ENCODE measurements around the gene ZBTB21.
"Not testable (repeated sequence)": the region's sequence is repeated elsewhere in the genome, so short reads cannot be mapped to it uniquely, and the experiment has no call there.

ZBTB21 gene

DNA sequence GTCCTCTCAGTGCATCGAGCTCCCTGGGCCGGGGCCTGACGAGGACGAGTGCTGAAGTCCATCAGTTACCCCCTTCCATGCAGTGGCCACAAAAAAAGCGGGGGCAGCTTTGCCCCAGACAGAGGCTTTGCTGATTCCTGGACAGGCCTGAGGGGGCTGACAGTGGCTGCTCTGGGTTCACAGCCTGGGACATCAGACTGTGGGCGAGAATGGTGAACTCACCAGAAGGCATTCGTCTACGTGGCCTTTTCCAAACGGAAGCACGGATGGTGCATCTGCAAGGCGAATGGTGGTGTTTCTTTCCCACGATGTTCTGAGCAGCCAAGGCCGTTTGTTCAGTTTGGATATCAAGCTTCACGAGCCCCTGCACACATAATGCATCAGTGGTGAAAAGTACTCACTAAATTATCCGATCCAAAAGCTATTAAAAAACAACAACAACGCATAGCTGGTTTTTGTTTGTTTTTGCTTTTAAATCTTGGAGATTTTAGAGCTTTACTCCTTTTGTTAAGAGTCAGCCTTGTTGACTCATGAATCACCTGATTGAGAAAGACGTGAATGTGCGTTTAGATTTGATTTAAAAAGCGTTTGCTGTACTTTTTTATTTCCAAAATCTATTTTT, 6.3 kb upstream of the ZBTB21 start:
- no peak for DNase-seq

GRCh38 chr21:42013931-42014330, 3.8 kb upstream of the ZBTB21 start:
- DNase-seq: no peak

DNA sequence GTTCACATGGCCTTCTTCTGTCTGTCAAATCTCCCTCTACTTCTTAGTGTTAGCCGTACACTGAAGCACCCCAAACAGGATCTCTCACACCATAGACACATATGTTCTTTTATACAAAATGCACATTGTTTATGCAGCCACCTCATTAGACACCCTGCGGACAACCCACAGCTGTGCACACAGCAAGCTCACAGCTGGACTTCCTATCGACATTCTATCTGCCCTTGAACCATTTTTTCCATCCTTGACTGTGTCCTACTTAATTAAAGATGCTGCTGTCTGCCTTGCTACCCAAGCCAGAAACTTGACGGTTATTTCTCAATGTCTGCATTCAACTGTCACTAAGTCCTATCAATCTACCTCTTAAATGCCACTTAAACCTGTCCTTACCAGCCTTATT, 3.2 kb upstream of the ZBTB21 start:
- no peak for DNase-seq

DNA sequence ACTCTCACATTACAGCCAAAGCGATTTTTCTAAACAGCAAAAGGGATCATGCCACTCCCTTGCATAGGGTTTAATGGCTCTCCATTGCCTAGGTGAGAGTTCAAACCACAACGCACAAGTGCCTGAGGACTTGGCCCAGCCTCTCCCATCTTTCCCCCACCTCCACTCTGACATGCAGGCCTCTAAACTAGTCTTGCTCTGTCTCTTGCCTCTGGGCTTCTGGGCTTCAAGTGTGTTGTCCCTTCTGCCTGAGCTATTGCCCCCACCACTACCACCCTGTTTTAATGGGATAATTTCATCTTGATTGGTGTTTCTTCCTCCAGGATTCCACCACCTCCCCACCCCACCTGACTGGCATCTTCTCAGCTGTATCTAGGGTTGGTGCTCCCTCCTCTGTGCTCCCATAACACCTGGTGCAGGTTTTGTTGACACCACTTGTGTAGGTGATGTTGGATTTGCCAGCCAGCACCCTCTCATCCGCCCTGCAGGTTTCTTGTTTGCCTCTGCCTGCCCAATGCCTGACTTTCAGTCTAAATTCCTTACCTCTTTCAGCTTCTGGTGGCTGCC, 2.7 kb upstream of the ZBTB21 start:
- DNase-seq: no peak

GRCh38 chr21:42012344-42012743, 2.2 kb upstream of the ZBTB21 start:
- no peak for DNase-seq

DNA sequence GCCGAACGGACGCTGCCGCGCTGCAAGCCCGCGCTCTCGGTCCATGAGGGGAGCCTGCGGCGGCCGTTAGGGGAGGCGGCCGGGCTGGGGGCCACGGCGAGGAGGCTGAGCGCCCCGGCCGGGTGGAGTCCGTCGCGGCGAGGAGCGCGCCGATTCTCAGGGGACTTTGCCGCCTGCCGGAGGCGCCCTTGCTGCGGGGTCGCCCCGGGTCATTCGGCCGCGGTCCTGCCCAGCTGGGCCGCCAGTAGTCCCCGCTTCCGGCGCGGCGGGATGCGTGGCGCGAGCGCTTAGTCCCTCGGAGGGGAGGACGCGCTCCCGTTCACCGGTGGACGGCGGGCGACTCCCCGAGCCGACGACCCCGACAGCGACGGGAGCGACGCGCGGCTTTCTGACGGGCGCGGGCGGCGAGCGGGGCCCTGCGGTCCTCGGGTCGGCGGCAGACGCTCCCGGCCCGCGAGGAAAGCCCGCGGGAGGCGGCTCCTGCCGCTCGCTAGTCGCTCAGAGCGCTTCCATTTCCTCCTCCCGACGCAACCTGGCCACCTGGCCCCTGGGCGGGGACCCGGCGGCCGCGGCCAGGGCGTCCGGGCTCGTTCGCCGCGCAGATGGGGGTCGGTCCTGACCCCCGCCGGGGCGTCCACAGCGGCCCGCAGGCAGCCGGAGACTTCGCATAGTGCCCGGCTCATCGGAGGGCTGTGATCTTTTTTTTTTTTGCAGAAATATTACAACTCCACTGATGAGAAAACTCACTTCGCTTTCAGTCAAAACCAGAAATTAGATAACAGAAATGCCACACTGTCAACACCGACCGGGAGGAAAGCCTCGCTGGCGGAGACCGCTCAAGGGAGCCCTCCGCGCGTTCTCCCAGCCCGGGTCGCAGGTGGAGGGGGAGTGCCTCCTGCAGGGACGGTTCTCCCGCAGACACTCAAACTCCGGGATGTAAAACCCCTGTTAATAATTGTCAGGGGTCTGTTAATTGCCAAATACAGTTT, 641 bp upstream of the ZBTB21 start:
- DNase-seq: peak; percentile 49

DNA sequence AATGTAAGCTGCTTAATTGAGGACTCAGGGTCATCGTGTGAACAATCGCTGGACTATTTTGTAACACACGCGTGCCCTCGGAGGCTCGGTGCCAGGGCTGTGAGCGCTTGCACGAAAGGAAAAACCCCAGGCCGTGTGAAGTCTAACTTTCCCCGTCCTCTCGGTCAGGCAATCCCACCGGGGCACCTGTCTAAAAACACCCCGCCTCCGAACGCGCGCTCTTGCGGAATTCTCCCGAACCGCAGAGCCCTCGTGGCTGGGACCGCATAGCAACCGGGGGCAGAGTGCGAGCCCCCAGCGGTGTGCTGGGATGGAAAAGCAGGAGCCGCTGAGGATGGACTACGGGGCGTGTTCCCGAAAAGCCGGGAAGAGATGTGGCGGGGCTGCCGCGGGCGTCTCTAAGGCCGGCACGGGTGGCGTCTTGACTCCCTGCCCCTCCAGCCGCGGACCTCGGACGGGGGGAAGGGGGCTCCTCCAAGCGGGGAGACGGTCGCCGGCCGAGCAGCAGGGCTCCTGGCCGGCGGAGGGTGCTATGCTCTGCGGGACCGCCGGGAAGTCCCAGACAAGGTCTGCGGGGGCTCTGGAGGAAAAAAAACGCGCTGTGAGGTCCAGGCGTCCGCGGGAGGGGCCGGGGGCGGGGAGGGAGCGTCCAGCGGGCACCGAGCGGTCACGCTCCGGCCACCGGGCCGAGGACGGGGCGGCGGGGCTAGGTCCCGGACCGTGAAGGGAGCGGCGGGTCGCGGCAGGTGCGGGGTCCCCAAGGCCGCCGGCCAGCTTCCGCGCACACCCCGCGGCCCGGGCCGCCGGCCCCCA, 936 bp downstream of the ZBTB21 start:
- peak; percentile 58 for DNase-seq

- no peak for DNase-seq
These were observed 2.7 kb downstream of the ZBTB21 start for GRCh38 chr21:42007356-42007940.

DNA sequence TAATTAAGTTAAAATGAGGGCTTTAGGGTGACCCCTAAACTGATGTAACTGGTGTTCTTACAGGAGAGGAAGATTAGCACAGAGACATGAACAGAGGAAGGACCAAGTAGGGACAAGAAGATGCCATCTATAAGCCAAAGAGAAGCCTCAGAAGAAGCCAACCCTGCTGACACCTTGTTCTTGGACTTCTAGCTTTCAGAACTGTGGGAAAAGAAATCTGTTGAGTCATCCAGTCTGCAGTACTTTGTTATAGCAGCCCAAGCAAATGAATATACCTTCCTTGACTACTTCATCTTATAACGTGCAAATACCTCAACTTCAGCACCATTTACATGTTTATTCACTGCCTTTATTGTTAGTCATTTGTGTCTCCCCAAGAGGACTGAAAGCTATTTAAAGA, 3.4 kb downstream of the ZBTB21 start:
- DNase-seq: peak; percentile 11

DNA sequence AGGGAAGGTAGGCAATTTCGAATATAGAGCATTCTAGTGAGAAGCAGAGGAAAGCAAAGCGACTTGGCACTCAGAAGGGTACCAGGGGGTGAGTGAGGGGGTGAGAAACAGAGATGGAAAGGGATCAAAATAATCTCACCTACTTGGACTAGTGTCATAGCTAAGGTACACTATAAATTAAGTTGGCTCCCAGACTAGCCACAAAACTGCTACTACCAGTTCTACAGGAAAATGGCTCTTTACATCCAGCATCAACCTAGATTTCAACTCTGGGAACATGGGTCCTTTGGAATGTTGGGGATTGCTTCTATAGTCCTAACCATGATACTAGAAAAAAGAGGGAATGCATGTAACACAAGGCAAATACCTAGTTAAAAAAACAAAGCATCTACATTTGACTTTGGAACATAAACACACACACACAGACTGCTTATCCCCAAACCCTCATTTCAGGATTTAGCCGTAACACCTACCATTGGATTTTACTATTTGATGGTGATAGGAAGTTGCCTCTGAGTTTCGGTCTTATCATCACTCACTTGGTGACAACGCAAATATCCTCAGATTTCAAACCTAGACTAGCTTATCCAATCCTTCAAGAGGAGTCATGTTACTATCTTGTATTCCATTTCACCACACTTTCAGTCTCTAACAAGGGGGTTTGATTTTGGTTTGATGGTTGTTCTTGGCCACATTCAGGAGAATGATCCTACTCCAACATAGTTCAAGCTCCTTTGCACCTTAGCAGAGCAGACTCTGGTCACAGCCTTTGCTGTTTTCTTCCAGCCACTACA, 5.6 kb downstream of the ZBTB21 start:
- DNase-seq: no peak

GRCh38 chr21:42003051-42003461, 7.1 kb downstream of the ZBTB21 start:
- peak; percentile 30 for DNase-seq

DNA sequence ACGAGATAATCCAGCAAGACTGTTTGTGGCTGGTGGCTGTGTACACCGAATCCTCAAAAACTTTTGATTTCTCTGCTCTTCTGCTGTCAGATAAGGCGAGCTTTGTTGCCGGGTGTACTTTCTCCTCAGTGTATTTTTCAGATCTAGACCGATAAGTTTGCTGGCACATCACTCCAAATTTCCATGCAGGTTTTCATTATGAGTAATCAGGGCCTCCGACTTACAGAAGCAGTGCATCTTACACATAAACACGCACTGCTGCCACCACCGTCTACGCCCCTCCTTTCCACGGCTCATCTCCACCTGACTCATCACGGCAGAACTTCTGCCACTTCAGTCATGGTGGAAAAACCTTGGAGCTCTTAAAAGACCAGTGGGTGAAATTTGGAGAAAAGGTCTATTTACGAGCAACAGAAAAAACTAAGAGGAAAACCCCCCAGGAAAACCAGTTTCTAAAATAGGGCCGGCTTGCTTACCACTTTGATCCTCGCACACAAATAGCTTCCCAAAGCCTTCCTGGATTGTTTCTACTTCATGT, 7.7 kb downstream of the ZBTB21 start:
- DNase-seq: peak; percentile 95

DNA sequence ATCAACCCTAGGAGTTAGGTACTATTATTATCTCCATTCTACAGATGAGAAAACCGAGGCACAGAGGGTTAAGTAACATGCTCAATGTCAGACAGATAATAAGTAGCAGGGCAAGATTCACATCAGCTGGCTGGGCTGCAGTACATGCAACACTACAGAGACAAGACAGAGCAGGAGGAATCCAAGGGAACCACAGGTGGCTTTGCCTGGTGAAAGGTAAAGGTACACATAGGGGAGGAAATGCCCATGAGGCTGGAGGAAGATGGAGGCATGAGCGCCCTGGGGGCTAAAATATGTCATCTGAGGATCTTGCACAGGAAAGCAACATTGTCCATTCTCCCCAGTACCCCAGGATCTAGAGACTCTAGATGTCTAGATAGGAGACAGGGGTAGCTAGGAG, 8.4 kb downstream of the ZBTB21 start:
- no peak for DNase-seq

- no peak for DNase-seq
These were observed 9.3 kb downstream of the ZBTB21 start for GRCh38 chr21:42000908-42001307.

DNA sequence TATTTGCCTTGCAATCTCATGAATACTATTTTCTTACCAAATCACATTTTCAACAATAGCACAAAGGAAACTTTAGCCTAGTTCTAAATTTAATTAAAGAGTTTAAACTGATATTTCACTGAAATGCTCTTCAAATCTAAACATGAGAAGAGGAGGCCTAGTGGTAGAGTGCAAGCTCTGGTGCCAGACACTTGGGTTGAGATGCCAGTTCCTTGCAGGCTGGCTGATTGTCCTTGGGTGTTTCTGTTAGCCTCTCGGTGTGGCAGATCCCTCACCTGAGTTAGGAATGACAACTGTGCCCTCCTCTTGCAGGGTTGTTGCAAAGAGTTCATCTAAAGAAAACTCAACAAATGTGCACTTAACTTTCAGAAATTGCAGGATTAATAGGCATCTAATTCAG, 12.5 kb downstream of the ZBTB21 start:
- DNase-seq: no peak

DNA sequence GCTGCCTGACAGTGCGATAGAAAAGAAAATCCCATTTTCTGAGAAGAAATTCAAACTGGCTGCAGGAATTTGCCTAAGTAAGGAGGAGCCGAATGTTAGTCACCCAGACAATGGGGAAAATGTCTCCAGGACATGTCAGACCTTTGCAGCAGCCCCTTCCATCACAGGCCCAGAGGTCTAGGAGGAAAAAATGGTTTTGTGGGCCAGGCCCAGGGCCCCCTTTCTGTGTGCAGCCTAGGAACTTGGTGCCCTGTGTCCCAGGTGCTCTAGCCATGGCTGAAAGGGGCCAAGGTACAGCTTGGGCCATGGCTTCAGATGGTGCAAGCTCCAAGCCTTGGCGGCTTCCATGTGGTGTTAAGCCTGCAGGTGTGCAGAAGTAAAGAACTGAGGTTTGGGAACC, 14.6 kb downstream of the ZBTB21 start:
- no peak for DNase-seq

DNA sequence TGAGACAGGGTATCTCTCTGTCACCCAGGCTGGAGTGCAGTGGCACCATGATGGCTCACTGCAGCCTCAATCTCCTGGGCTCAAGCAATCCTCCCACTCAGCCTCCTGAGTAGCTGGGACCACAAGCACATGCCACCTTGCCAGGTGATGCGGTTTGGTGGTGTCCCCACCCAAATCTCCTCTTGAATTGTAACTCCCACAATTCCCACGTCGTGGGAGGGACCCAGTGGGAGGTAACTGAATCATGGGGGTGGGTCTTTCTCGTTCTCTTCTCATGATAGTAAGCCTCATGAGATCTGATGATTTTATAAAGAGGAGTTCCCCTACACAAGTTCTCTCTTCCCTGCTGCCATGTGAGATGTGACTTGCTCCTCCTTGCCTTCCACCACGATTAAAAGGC, 15.5 kb downstream of the ZBTB21 start:
- not testable (repeated sequence) for DNase-seq

GRCh38 chr21:41993744-41994143, 16.4 kb downstream of the ZBTB21 start:
- DNase-seq: no peak

DNA sequence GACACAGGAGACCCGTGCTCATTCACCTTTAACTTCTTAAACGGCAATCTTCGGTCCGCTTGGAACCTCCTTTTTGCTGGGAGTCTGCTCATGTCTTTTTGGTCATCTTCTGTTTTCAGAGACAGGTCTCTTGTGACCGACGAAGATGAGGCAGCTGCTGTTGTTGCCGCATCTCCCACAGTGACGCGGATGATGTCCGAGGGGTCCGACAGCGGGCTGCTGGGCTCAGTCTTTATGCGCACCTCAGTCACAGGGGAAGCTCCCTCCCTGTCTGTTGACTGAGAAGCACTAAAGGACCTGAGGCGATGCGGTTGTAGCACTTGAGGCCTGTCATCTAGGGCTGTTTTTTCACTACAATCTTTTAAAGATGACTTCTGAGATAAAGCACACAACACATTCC, 17.6 kb downstream of the ZBTB21 start:
- no peak for DNase-seq

DNA sequence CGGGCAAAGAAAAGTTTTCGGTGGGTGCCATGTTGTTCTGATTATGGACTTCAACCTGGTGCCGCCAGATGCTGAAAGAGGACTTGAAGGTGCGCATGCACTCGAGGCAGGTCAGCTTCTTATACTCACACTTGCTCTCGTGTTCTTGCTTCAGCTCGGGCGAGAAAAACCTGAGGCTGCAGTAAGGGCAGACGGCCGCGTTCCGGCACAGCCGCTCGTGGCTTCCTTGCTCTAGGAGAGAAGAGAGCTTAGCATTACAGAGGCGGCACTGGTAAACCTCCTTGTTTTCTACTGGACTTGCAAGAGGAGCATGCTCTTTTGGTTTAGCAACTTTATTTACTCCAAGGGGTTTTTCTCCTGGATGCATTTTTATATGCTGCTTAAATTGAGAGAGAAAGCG, 18.5 kb downstream of the ZBTB21 start:
- no peak for DNase-seq

DNA sequence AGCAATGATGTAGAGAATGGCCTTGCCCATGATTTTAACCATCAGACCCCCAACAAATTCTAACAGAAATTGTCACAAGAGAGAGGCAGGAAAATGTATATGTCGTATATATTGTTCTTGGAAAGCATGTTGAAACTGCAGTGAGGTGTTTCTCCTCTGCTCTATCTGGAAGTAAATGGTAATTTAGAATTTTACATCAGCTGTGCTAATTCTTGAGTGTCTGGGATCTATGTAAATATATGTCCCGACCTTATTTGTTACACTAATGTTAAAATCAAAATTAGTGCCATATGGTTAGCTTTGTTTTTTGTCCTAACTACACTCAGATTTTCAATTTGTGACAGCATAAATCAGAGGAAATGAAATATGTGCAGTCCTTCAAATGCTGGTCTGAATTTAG, 20.5 kb downstream of the ZBTB21 start:
- DNase-seq: no peak

DNA sequence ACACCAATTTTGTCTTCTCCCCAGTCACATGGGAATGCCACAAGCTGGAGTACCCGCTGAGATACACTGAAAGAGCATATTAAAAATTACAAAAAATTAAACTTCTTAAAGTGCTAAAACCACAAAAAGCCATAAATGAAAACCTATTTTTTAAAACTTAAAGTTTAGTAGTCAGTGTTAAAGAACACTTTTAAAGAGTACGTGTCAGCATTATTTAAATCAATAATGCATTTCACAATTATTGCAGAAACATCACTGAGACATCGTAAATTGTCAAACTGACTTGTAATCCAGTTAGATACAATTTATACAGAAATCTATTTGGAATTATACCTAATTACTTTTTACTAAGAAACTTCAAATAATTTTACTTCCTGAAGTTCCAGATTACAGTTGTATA, 22.9 kb downstream of the ZBTB21 start:
- DNase-seq: no peak

Measured in activated CD4-positive, alpha-beta T cell treated with anti-CD3 and anti-CD28 coated beads, Interleukin-2, Interleukin-6, amounts not matched to agents 100 ng/mL and 50 ng/mL, durations not matched to agents 16 hours and 8 hours (primary cell).